ENCODE data around the gene ADGRV1.
"Not testable (repeated sequence)": the region's sequence is repeated elsewhere in the genome, so short reads cannot be mapped to it uniquely, and the experiment has no call there.

DNA sequence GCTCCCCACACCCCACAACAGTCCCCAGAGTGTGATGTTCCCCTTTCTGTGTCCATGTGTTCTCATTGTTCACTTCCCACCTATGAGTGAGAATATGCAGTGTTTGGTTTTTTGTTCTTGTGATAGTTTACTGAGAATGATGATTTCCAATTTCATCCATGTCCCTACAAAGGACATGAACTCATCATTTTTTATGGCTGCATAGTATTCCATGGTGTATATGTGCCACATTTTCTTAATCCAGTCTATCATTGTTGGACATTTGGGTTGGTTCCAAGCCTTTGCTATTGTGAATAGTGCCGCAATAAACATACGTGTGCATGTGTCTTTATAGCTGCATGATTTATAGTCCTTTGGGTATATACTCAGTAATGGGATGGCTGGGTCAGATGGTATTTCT, 127.8 kb downstream of the ADGRV1 start:
- TF ChIP-seq, protein P1, sequence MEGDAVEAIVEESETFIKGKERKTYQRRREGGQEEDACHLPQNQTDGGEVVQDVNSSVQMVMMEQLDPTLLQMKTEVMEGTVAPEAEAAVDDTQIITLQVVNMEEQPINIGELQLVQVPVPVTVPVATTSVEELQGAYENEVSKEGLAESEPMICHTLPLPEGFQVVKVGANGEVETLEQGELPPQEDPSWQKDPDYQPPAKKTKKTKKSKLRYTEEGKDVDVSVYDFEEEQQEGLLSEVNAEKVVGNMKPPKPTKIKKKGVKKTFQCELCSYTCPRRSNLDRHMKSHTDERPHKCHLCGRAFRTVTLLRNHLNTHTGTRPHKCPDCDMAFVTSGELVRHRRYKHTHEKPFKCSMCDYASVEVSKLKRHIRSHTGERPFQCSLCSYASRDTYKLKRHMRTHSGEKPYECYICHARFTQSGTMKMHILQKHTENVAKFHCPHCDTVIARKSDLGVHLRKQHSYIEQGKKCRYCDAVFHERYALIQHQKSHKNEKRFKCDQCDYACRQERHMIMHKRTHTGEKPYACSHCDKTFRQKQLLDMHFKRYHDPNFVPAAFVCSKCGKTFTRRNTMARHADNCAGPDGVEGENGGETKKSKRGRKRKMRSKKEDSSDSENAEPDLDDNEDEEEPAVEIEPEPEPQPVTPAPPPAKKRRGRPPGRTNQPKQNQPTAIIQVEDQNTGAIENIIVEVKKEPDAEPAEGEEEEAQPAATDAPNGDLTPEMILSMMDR (IDR thresholded peaks at IDR 0.05): not testable (repeated sequence)
- TF ChIP-seq POLR2AphosphoS5, POLR2A, EP300 (IDR thresholded peaks at IDR 0.05): not testable (repeated sequence)

Data from stomach (tissue), 4 donors.